Measurements from ENCODE around the gene LYST.
A peak's percentile ranks its signal among the peaks of the same experiment; 100 is the strongest.

LYST gene

GRCh38 chr1:235709018-235709417, 157.7 kb downstream of the LYST start:
- DNase-seq, result no peak

- no peak for DNase-seq
Observed at GRCh38 chr1:235708390-235708962, 158.2 kb downstream of the LYST start.

GRCh38 chr1:235703506-235703905, 163.2 kb downstream of the LYST start:
- no peak for DNase-seq

- DNase-seq, result no peak
Observed at GRCh38 chr1:235702412-235702811, 164.3 kb downstream of the LYST start.

- peak in 1 of 2 donors; percentile 5 for DNase-seq
Observed at GRCh38 chr1:235697508-235697907, 169.2 kb downstream of the LYST start.

GRCh38 chr1:235689356-235689755, 177.3 kb downstream of the LYST start:
- no peak for DNase-seq

GRCh38 chr1:235688096-235688495, 178.6 kb downstream of the LYST start:
- no peak for DNase-seq

GRCh38 chr1:235683653-235684052, 183.1 kb downstream of the LYST start:
- DNase-seq, result no peak

- no peak for DNase-seq
Observed at GRCh38 chr1:235682216-235682615, 184.5 kb downstream of the LYST start.

- DNase-seq, result no peak
Observed at GRCh38 chr1:235679644-235680043, 187.1 kb downstream of the LYST start.

GRCh38 chr1:235679005-235679404, 187.7 kb downstream of the LYST start:
- DNase-seq, result no peak

- no peak for DNase-seq
Observed at GRCh38 chr1:235675152-235675890, 191.4 kb downstream of the LYST start.

GRCh38 chr1:235673981-235674380, 192.7 kb downstream of the LYST start:
- DNase-seq, result no peak

- DNase-seq, result no peak
Observed at GRCh38 chr1:235671992-235672391, 194.7 kb downstream of the LYST start.

GRCh38 chr1:235670157-235670776, 196.4 kb downstream of the LYST start:
- DNase-seq, result no peak

- no peak for DNase-seq
Observed at GRCh38 chr1:235669277-235669676, 197.4 kb downstream of the LYST start.

GRCh38 chr1:235663628-235664027, 203.1 kb downstream of the LYST start:
- DNase-seq, result no peak

GRCh38 chr1:235661568-235661967, 205.1 kb downstream of the LYST start:
- no peak for DNase-seq

GRCh38 chr1:235659186-235659771, 207.4 kb downstream of the LYST start:
- DNase-seq, result no peak

GRCh38 chr1:235657747-235658526, 208.8 kb downstream of the LYST start:
- no peak for DNase-seq

GRCh38 chr1:235657269-235657668, 209.4 kb downstream of the LYST start:
- no peak for DNase-seq

GRCh38 chr1:235652364-235652763, 214.3 kb downstream of the LYST start:
- no peak for DNase-seq

GRCh38 chr1:235651170-235651806, 215.4 kb downstream of the LYST start:
- no peak for DNase-seq
